Measurements from ENCODE around the gene SH2D3C. TPM values are rescaled to one million over a fixed set of nuclear protein-coding genes. Genes with fewer than 3 reads are reported as not detected.

Gene SH2D3C
- total RNA-seq: under 0.01 TPM in 2 replicates

GRCh38 chr9:127778280-127779135, at the start of gene SH2D3C:
Gene SH2D3C, minus strand, starts transcription at chr9:127778666. Its CDS starts 39 bp downstream, at chr9:127778627.

GRCh38 chr9:127802576-127803443, 24.3 kb upstream of the SH2D3C start, which contains the start of gene FPGS:
Gene FPGS, plus strand, starts transcription at chr9:127802882. Its CDS starts 43 bp downstream, at chr9:127802925.

GRCh38 chr9:127785933-127786772, 7.7 kb upstream of the SH2D3C start, which contains the start of gene CDK9:
Gene CDK9, plus strand, starts transcription at chr9:127786034. Its CDS starts 115 bp downstream, at chr9:127786149.

GRCh38 chr9:127734747-127735529, 43.5 kb downstream of the SH2D3C start, which contains the start of gene TOR2A:
Gene TOR2A, minus strand, starts transcription at chr9:127735294. Its CDS starts 24 bp downstream, at chr9:127735270.

GRCh38 chr9:127715470-127716337, 62.8 kb downstream of the SH2D3C start, which contains the start of the genes PTRH1 and TTC16:
Gene PTRH1, minus strand, starts transcription at chr9:127715663. Its CDS starts 24 bp downstream, at chr9:127715639.
Gene TTC16, plus strand, starts transcription at chr9:127716079. Its CDS starts 67 bp downstream, at chr9:127716146.

GRCh38 chr9:127706836-127707241, 71.6 kb downstream of the SH2D3C start, which contains the start of gene CFAP157:
Gene CFAP157, plus strand, starts transcription at chr9:127706988. Its CDS starts 44 bp downstream, at chr9:127707032.

Other genes with a start within 250 kb of the SH2D3C start
- gene STXBP1, start 166.4 kb downstream of the SH2D3C start, total RNA-seq: 7.2 and 10.2 TPM in 2 replicates
- gene CFAP157, start 71.7 kb downstream of the SH2D3C start, total RNA-seq: not detected in 2 replicates
- 19.2 and 34.0 TPM in 2 replicates for gene PTRH1, start 63.0 kb downstream of the SH2D3C start, total RNA-seq
- not detected in 2 replicates for gene TTC16, start 62.6 kb downstream of the SH2D3C start, total RNA-seq
- 4.8 and 5.5 TPM in 2 replicates for gene TOR2A, start 43.4 kb downstream of the SH2D3C start, total RNA-seq
- 40.1 and 42.2 TPM in 2 replicates for gene CDK9, start 7.4 kb upstream of the SH2D3C start, total RNA-seq
- gene FPGS, start 24.2 kb upstream of the SH2D3C start, total RNA-seq: 86.3 and 124 TPM in 2 replicates
- gene ENG, start 76.0 kb upstream of the SH2D3C start, total RNA-seq: 0.48 and 0.85 TPM in 2 replicates
- gene AK1, start 99.0 kb upstream of the SH2D3C start, total RNA-seq: 23.6 and 37.9 TPM in 2 replicates
- 23.0 and 26.3 TPM in 2 replicates for gene ST6GALNAC6, start 120.9 kb upstream of the SH2D3C start, total RNA-seq
- 32.0 and 37.7 TPM in 2 replicates for gene ST6GALNAC4, start 138.4 kb upstream of the SH2D3C start, total RNA-seq
- gene PIP5KL1, start 152.1 kb upstream of the SH2D3C start, total RNA-seq: 3.8 and 6.0 TPM in 2 replicates
- gene DPM2, start 159.2 kb upstream of the SH2D3C start, total RNA-seq: 12.0 and 13.6 TPM in 2 replicates
- 7.7 and 8.5 TPM in 2 replicates for gene EEIG1, start 202.3 kb upstream of the SH2D3C start, total RNA-seq

Data from tracheal epithelial cell (primary cell).